ENCODE measurements around the gene RPL31.

RPL31 gene

DNA sequence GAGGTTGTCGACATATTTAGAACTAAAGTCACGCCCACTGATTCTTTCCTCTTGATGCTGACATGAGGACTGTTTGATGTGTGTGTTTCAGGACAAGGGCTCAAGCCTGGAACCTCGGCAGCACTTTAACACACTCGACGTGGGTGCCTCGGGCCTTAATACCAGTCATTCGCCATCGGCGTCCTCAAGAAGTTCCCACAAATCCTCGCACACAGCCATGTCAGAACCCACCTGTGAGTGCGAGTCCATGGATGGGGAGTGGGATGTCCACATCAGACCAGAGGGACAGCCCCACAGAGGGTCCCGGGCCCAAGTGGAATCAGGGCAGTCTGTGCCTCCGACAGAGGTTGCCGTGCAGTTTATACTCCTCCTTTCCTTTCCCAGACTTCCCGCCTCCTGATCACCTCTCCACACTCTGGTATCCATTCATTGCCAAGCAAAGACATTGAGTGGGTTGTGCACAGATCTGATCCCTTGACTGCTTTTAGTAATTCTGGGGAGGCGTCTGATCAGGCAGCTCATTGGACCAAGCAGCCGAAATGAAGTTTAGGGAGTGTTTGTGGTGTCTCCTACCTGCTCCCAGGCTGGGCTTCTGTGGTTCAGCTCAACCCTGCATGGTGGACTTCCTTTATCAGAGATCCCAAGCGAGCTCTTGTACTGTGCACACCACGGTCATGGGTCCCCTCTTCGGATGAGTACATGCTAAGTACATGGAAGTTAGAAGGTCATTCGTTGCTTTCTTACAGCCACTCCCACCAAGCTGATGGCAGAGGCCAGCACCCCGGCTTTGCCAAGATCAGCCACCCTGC, 27.2 kb upstream of the RPL31 start:
- in situ Hi-C loops (cut with MboI; ENCODE audit: low sequenced_read_pairs), result loop anchor here (25.0 kb wide), 1 partner anchor 238 kb away; no protein-coding TSS in a partner anchor

GRCh38 chr2:100975521-100975785, 26.6 kb upstream of the RPL31 start:
- in situ Hi-C loops (cut with MboI; ENCODE audit: low sequenced_read_pairs), result loop anchor here (25.0 kb wide), 1 partner anchor 238 kb away; no protein-coding TSS in a partner anchor

DNA sequence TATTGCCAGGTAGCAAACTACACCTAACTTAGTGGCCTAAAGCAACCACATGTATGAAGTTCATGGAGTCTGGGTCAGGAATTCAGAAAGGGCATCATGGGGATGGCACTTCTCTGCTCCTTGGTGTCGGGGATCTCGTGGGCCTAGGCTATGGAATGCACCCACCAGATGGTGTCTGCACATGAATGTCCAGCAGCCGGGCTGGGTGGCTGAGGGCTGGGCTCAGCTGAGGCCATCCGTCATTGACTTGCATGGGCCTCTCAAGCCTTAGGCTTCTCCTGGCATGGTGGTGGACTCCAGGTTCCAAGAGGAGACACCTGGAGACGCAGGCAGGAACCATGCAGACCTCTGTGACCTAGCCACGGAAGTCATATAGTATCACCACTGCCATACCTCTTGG, 26.0 kb upstream of the RPL31 start:
- in situ Hi-C loops (cut with MboI; ENCODE audit: low sequenced_read_pairs), result loop anchor here (25.0 kb wide), 1 partner anchor 239 kb away; no protein-coding TSS in a partner anchor

DNA sequence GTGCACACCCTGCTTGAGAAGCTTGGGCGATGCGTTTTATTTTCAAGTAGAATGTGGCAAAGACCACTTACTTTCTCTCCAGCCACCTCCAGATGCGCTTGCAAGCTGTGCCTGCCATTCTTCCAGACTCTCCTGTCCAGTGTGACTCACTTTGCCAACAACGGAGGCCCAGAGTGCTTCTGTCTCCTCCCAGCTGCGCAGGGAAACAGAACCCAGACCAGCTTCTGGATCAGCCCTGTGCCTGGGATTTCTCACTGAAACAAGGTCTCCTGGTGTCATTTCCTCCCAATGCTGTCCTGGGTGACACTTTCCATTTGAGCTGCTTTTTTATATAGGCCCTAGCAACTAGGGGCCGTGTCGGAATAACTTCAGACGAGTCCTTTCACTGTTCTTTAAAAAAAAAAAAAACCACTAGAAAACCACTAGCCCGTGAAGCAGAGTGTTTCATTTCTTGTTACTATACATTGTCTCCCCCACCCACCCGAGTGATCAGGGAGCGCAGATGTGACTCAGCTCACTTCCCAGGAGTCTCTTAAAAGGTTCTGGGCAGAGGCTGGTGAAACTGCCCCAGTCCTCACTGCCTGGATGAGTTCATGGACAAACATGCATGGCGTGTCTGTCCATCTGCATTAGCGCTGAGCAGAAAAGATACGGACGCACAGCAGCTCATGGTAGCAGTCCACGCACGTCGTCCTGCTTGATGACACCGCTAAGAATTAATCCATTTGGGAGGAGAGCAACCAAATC, 25.3 kb upstream of the RPL31 start:
- in situ Hi-C loops (cut with MboI; ENCODE audit: low sequenced_read_pairs), result loop anchor here (25.0 kb wide), 1 partner anchor 240 kb away; no protein-coding TSS in a partner anchor

DNA sequence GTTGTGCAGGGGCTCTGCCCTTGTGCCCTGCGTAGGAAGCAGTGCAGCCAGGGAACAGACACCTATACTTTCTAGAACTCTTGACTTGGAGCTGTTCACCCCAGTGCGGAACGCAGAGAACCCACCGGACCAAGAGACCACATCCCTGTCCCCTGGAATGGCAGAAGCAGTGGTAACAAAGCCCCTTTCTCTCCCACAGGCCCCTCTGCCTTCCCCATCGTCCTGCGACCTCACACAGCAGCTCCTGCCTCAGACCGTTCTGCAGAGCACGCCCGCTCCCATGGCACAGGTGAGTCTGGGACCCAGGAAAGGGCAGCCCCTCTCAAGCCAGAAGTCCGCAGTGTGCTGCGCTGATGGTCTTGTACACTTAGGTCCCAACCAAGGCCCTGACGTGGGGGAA, 24.6 kb upstream of the RPL31 start:
- in situ Hi-C loops (cut with MboI; ENCODE audit: low sequenced_read_pairs), result loop anchor here (25.0 kb wide), 1 partner anchor 240 kb away; no protein-coding TSS in a partner anchor

- in situ Hi-C loops (cut with MboI; ENCODE audit: low sequenced_read_pairs), result loop anchor here (25.0 kb wide), 1 partner anchor 241 kb away; no protein-coding TSS in a partner anchor
These were observed 23.4 kb upstream of the RPL31 start for GRCh38 chr2:100978582-100979191.

DNA sequence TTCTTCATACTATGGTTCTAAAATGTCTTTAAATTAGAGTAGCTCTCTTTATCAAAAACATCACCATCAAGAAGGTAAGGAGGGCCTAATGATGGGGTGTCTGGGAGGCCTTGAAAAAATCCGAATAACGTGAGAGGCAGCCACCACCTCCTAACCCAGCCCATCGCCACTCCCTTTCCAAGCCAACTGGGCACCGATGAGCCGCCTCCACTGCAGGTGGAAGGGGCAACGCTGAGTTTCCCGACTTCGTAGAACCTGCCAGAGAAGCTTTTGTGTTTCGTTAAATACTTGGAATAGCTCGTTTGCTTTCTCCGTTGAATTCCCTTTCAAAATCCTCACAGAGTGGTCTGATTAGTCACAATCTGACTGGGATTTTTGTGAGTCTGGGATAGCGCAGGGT, 22.0 kb upstream of the RPL31 start:
- in situ Hi-C loops (cut with MboI; ENCODE audit: low sequenced_read_pairs), result loop anchor here (25.0 kb wide), 1 partner anchor 243 kb away; no protein-coding TSS in a partner anchor

- in situ Hi-C loops (cut with MboI; ENCODE audit: low sequenced_read_pairs), result loop anchor here (25.0 kb wide), 1 partner anchor 244 kb away; no protein-coding TSS in a partner anchor
These were observed 21.1 kb upstream of the RPL31 start for GRCh38 chr2:100981011-100981410.

GRCh38 chr2:100982431-100982861, 19.6 kb upstream of the RPL31 start:
- in situ Hi-C loops (cut with MboI; ENCODE audit: low sequenced_read_pairs), result loop anchor here (25.0 kb wide), 1 partner anchor 245 kb away; no protein-coding TSS in a partner anchor

DNA sequence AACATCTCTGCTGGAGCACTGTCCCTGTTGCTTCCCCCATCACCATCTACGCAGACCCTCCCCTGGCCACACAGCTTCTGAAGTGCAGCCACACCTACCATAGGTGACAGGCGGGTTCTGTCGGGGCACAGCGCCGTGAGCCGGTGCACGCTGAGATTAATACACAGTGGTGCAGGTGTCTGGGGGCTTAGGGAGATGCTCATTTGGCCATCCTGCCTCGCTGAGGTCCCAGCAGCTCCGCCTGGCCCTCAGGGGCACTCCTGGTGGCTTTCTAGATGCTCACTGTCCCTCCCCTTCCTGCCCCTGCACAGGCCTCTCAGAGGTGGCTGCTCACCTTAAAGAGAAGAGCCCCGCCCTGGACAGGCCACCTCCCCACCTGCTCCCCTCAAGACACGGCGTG, 18.9 kb upstream of the RPL31 start:
- in situ Hi-C loops (cut with MboI; ENCODE audit: low sequenced_read_pairs), result loop anchor here (25.0 kb wide), 1 partner anchor 246 kb away; no protein-coding TSS in a partner anchor

DNA sequence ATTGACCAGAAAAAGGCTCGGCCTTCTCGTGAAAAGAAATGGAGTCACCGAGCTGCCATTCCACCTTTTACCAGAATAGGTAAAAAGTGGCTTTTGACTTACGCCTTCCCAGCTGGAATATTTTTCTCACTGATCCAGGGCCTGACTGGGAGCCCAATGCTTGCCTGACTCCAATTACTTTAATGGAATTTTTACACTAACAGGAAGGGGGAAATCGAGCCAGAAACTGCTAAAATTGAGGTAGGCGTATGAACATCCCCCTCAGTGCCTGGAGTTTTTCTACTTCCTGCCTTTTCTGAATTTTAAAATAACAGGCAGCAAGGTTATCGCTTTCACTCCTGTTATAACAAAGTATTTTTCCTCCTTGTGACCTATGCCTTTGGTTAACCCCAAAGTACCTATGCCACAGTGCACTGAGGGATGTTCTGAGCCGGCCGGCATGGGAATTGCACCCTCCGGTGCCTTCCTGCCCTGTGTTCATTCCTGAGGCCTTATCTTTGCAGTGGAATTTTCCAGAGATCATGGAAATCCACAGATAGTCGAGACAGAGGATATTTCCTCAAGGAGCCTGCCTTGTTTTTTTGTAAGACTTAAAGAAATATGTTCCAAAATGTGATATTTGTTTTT, 18.3 kb upstream of the RPL31 start:
- in situ Hi-C loops (cut with MboI; ENCODE audit: low sequenced_read_pairs), result loop anchor here (25.0 kb wide), 1 partner anchor 246 kb away; no protein-coding TSS in a partner anchor

DNA sequence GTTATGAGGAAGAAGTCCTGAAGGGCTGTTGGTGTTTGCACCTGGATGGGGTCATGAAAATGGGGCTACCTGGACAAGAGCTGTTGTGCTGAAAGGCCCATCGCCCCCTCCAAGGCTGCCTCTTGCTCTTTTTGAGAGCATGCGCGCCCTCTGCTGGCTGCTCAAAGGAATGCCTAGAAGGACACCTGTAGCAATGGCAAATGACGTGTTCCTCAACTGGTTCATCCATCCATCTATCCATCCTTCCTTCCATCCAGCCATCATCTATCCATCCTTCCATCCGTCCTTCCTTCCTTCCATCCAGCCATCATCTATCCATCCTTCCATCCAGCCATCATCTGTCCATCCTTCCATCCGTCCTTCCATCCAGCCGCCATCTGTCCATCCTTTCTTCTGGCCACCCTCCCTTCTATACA, 17.2 kb upstream of the RPL31 start:
- in situ Hi-C loops (cut with MboI; ENCODE audit: low sequenced_read_pairs), result loop anchor here (25.0 kb wide), 1 partner anchor 248 kb away; no protein-coding TSS in a partner anchor

DNA sequence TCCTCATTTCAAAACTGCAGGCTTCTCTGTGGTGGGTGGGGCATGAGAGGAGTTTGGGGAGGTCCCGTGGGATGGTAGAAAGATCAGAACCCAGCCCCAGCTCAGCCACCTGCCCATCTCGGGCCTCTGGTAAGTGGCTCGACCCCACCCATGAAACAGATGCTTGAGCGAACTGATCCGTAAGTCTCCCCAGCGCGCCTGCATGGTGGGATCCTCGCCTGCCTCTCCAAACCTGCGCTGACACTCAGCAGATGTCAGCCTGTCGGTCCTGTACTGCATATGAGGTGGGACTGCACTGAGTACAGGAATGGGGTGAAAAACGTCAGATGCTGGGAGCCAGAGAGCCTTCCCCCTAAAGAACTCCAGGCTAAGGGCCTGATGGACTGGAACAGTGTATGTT, 15.9 kb upstream of the RPL31 start:
- in situ Hi-C loops (cut with MboI; ENCODE audit: low sequenced_read_pairs), result loop anchor here (25.0 kb wide), 1 partner anchor 249 kb away; no protein-coding TSS in a partner anchor

DNA sequence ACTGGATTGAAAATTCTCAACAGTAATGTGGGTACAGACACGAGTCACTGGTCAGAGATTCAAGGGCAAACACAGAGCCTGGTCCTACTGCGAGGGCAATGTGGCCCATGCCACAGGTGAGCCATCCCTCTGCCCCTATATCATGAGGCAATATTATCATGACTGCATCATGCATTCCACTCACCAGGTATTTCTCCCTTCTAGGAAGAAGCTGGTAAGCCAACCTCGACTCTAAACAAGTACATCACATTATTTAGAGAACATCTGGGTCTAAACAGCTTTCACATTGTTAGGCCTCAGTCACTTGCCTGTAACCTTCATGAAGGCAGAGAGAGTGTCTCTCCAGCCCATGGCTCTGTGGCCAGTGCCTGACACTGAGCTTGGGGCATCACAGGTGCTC, 14.6 kb upstream of the RPL31 start:
- in situ Hi-C loops (cut with MboI; ENCODE audit: low sequenced_read_pairs), result loop anchor here (25.0 kb wide), 1 partner anchor 250 kb away; no protein-coding TSS in a partner anchor

DNA sequence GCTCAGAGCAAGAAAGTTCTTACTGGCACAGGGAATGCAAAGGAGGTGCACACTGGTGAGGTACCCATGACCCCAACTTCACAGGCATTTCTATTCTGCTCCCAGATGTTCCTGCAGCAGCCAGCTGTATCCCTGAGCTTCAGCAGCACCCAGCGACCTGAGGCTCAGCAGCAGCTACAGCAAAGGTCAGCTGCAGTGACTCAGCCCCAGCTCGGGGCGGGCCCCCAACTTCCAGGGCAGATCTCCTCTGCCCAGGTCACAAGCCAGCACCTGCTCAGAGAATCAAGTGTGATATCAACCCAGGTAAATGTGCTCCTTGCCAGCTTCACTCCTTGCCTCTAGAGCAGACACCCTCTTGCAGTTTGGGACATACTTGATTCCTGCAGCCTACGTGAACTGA, 14.1 kb upstream of the RPL31 start:
- in situ Hi-C loops (cut with MboI; ENCODE audit: low sequenced_read_pairs), result loop anchor here (25.0 kb wide), 1 partner anchor 251 kb away; no protein-coding TSS in a partner anchor

DNA sequence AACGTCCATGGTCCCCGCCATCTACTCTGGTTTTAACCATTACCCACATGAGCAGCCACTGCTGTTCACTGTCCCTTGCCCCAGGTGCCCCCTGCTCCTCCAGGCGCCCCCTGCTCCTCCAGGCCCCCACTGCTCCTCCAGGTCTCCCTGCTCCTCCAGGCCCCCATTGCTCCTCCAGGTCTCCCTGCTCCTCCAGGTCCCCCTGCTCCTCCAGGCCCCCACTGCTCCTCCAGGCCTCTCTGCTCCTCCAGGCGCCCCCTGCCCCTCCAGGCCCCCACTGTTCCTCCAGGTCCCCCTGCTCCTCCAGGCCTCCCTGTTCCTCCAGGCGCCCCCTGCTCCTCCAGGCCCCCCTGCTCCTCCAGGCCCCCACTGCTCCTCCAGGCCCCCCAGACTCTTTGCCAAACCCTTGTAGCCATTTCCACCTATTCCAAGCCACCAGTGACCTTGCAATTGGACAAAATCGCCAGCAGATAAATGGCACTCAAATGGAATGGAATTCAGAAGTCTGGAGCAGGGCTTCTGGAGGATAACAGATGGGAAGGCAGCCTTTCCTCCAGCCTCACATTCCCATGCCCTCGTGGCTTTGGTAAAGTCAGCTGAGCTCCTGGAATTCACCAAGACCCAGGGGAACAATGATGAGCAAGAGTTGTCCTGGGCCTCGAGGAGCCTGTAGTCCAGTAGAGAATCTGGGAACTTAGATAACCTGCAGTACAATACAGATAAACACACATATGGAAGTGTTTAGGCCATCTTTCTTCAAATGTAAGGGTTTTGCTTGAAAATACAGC, 13.3 kb upstream of the RPL31 start:
- in situ Hi-C loops (cut with MboI; ENCODE audit: low sequenced_read_pairs), result loop anchor here (25.0 kb wide), 1 partner anchor 252 kb away; no protein-coding TSS in a partner anchor

GRCh38 chr2:100989666-100990065, 12.4 kb upstream of the RPL31 start:
- in situ Hi-C loops (cut with MboI; ENCODE audit: low sequenced_read_pairs), result loop anchor here (5.0 to 25.0 kb wide), 2 partner anchors 252 to 377 kb away; no protein-coding TSS in a partner anchor

GRCh38 chr2:100990166-100990565, 11.9 kb upstream of the RPL31 start:
- in situ Hi-C loops (cut with MboI; ENCODE audit: low sequenced_read_pairs), result loop anchor here (5.0 to 25.0 kb wide), 2 partner anchors 253 to 378 kb away; no protein-coding TSS in a partner anchor

Data from HL-60/S4 (cell line).